Stimulated activated CD4-positive, alpha-beta T cell treated with anti-CD3 and anti-CD28 coated beads, Interleukin-12 subunit alpha, Interleukin-12 subunit beta, amount 100 ng/mL, for 24 hours (primary cell): ENCODE data around the gene FAF1.

Experiments
- DNase-seq, 2 experiments: peaks; one replicate each; pipeline ENCODE4 v3.0.0-alpha.2; 2020; ENCODE audit warnings: low read depth in 2 of 2

FAF1 gene

GRCh38 chr1:50416553-50417453, 543.3 kb downstream of the FAF1 start:
- DNase-seq = no peak

- no peak for DNase-seq
Measured at GRCh38 chr1:50416150-50416527, 543.9 kb downstream of the FAF1 start.

DNA sequence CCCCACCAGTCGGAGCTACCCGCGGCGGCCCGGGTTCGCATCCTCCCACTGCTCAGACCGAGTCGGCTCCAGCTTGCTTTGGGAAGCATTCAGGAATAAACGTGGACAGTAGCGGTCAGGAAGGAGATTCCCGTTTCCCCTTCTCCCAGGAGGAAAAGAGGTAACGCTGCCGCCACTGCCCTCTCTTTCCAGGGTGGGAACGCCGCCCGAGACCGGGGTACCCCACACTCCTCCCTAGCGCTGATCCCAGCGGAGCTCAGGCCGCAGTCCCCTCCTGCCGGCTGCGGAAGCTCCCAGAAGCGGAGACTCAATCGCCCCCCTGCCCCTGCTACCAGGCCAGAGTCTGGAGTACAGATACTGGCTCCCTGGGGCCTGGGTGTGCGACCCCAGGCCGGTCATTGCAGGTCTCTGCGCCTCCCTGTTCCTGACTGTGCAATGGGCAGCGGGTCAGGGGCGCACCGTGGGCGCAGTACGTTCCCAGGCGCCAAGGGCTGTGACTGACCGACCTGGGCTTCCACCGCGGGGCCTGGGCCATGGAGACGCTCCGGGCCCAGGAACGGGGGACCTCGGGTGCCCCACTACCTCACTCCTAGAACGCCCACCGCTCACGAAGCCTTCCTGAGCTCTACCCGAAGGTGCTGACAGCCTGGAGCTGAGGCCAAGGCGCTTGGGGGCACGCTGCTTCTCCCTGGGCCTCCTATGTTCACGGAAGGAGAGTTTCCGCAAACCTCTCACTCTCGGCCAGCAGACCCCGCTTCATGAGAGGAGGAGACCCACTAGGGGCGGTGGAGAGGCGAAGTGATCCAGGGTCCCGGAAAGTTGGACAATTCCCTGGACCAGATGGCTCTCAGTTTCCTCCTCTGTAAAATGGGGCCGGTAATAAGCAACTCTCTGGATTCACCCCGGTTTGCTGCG, 544.6 kb downstream of the FAF1 start:
- DNase-seq = no peak

DNA sequence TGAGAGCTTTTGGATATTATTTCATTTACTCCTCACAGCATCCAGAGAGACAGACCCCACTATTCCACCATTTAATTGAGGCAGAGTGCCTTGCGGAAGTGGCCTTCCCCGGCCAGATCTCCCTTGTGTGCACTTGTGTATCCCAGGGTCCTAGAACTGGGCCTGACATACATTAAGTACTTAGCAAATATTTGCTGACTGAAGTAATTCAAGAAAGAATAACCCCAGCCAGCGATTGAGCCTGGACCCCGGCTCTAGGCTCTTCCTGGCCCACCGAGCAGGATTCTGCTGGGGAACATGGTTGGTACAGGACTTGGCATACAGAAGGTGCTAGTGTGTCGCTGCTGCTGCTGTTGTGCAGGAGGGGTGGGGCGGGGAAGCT, 545.2 kb downstream of the FAF1 start:
- DNase-seq = no peak

DNA sequence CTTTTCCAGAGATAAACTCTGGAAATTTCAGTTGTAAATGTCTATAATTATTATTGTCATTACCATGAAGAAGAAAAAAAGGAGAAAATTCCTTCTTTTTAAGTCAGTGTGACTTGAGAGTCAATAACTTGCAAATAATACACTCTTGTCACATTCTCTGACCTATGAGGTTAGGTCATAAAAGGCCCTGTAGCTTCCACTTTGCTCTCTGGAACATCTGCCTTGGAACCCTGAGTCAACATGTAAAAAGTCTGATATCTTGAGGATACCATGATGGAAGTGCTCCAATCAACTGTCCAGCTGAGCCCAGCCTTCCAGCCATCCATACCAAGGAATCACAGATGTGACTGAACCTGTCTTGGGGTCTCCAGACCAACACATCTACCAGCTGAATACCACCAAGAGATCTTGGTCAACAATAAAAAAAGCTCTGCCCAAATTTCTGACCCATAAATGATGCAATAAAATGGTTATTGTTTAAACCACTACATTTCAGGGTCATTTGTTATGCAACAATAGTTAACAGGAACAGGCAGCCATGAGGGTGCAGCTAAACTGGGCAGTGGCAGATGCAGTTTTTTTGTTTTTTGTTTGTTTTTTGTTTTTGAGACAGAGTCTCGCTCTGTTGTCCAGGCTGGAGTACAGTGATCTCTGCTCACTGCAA, 547.1 kb downstream of the FAF1 start:
- DNase-seq = no peak

DNA sequence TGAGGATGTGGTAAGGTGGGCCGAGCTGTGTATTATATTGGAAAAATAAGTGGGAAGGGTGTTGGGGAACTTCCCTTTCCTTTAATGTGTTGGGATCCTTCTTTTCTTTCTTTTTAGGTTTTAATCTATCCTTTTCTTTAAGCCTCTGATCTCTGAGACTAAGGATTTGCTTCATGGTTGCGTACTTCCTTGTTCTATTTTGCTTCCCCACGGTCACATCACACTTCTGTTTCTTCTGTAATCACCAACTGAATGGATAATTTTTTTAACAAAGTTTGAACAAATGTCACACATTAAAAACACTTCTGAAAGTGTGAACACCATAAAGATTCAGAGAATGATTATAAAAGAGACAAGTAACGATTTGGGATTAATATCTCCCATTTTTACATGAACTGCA, 554.3 kb downstream of the FAF1 start:
- DNase-seq = no peak

GRCh38 chr1:50393522-50394120, 566.4 kb downstream of the FAF1 start:
- no peak for DNase-seq
